Right atrium auricular region (tissue), 2 donors: Measurements from ENCODE around the gene LBH. TPM values are rescaled to one million over a fixed set of nuclear protein-coding genes. Genes with fewer than 3 reads are reported as not detected.

Experiments
- DNase-seq: peaks from one replicate; pipeline ENCODE4 v3.0.0-alpha.2; 2019; ENCODE audit warnings: low spot score
- H3K27ac ChIP-seq, 2 donors: fragments of 200-600 bp; sonication (generic); 1 replicate in 1 of 2; 2 replicates in 1 of 2; pipeline ENCODE4 v1.5.1; 2016 to 2019
- H3K27me3 ChIP-seq, 2 donors: fragments of 200-600 bp; sonication (generic); one replicate each; pipeline versions ENCODE4 v1.5.1 to v1.6.0; 2017 to 2019
- H3K36me3 ChIP-seq: fragments of 200-600 bp; sonication (generic); one replicate; pipeline ENCODE4 v1.5.1; 2016
- H3K4me1 ChIP-seq, 2 donors: fragments of 200-600 bp; sonication (generic); one replicate each; pipeline versions ENCODE4 v1.5.1 to v1.6.0; 2017 to 2019
- H3K4me3 ChIP-seq, 2 donors: fragments of 200-600 bp; sonication (generic); 1 replicate in 1 of 2; 2 replicates in 1 of 2; pipeline ENCODE4 v1.5.1; 2017 to 2019; ENCODE audit warnings: mild to moderate bottlenecking in 1 of 2, moderate library complexity in 1 of 2
- H3K9me3 ChIP-seq, 2 donors: fragments of 200-600 bp; sonication (generic); one replicate each; pipeline ENCODE4 v1.5.1; 2019
- CTCF ChIP-seq, 2 donors: fragments of 200-600 bp; sonication (generic); IDR thresholded peaks; one replicate each; pipeline ENCODE4 v1.5.1; 2019; ENCODE audit warnings: antibody characterized with exemption in 2 of 2
- total RNA-seq, 2 donors: library from RNA; depleted of rRNA; stranded (reverse); fragments of >200 nt; gene quantifications; one replicate each; pipeline ENCODE4 v1.1.0, GENCODE V29; 2016

The LBH gene
- total RNA-seq: 10 to 100 TPM; 18.9 to 54.6 TPM

GRCh38 chr2:30231212-30231995, at the start of gene LBH:
LBH (plus strand) TSS chr2:30231534; CDS start chr2:30231739, 205 bp downstream.
- Histone ChIP-seq H3K9me3 (no peaks in the 10 kb centered on the region), H3K4me1 (peaks cover 0 to 38% of the 10 kb centered on the region in 2 donors), H3K4me3 (peak within 1 kb of the TSS; percentile 65 to 78), H3K36me3 (peaks cover 6% of the 10 kb centered on the region), H3K27ac (peak within 1 kb of the TSS; percentile 86), H3K27me3 (no peaks in the 10 kb centered on the region)
- TF ChIP-seq CTCF (IDR thresholded peaks at IDR 0.05): peak in 1 of 2 donors; percentile 10
- DNase-seq: peak; percentile 93

GRCh38 chr2:30184035-30184434, 47.3 kb upstream of the LBH start:
- no peak overlapping the region for H3K4me3 ChIP-seq
- no peaks in the 10 kb centered on the region for H3K36me3 ChIP-seq
- peaks cover 0 to 16% of the 10 kb centered on the region in 2 donors for H3K4me1 ChIP-seq
- H3K27ac ChIP-seq: no peak overlapping the region
- TF ChIP-seq CTCF (IDR thresholded peaks at IDR 0.05): no peak
- DNase-seq: peak; percentile 5
- H3K27me3 ChIP-seq: no peaks in the 10 kb centered on the region
- no peaks in the 10 kb centered on the region for H3K9me3 ChIP-seq

GRCh38 chr2:30185178-30185577, 46.2 kb upstream of the LBH start:
- no peak overlapping the region for H3K4me3 ChIP-seq
- DNase-seq: no peak
- no peaks in the 10 kb centered on the region for H3K27me3 ChIP-seq
- H3K9me3 ChIP-seq: no peaks in the 10 kb centered on the region
- peaks cover 0 to 4% of the 10 kb centered on the region in 2 donors for H3K4me1 ChIP-seq
- no peak overlapping the region for H3K27ac ChIP-seq
- H3K36me3 ChIP-seq: no peaks in the 10 kb centered on the region
- TF ChIP-seq CTCF (IDR thresholded peaks at IDR 0.05): no peak

- Histone ChIP-seq H3K4me3 (no peak overlapping the region), H3K4me1 (no peaks in the 10 kb centered on the region), H3K27me3 (no peaks in the 10 kb centered on the region), H3K27ac (no peak overlapping the region), H3K36me3 (no peaks in the 10 kb centered on the region), H3K9me3 (no peaks in the 10 kb centered on the region)
- TF ChIP-seq CTCF (IDR thresholded peaks at IDR 0.05): no peak
- no peak for DNase-seq
Measured at GRCh38 chr2:30188292-30188691, 43.0 kb upstream of the LBH start.

GRCh38 chr2:30190637-30191036, 40.7 kb upstream of the LBH start:
- no peak overlapping the region for H3K4me3 ChIP-seq
- no peak overlapping the region for H3K27ac ChIP-seq
- no peak for DNase-seq
- no peaks in the 10 kb centered on the region for H3K27me3 ChIP-seq
- TF ChIP-seq CTCF (IDR thresholded peaks at IDR 0.05): no peak
- no peaks in the 10 kb centered on the region for H3K4me1 ChIP-seq
- no peaks in the 10 kb centered on the region for H3K36me3 ChIP-seq
- H3K9me3 ChIP-seq: no peaks in the 10 kb centered on the region

- Histone ChIP-seq H3K36me3 (no peaks in the 10 kb centered on the region), H3K4me3 (no peak overlapping the region), H3K9me3 (no peaks in the 10 kb centered on the region), H3K4me1 (no peaks in the 10 kb centered on the region), H3K27me3 (no peaks in the 10 kb centered on the region), H3K27ac (no peak overlapping the region)
- no peak for TF ChIP-seq CTCF (IDR thresholded peaks at IDR 0.05)
- no peak for DNase-seq
Measured at GRCh38 chr2:30191107-30191506, 40.2 kb upstream of the LBH start.
